Neural progenitor cell (in vitro differentiated cells): ENCODE data around the gene USP35. TPM values are rescaled to one million over a fixed set of nuclear protein-coding genes. Genes with fewer than 3 reads are reported as not detected.

Experiments
- DNase-seq: peaks from one replicate; pipeline ENCODE4 v3.0.0-alpha.2; 2016; ENCODE audit warnings: low spot score
- H2AFZ ChIP-seq: fragments of 200-600 bp; sonication (generic); replicated peaks from 2 replicates; pipeline ENCODE4 v1.6.1; 2016; ENCODE audit warnings: antibody characterized with exemption
- H3F3A ChIP-seq: fragments of 200-600 bp; sonication (generic); 2 replicates; pipeline ENCODE4 v1.6.1; 2016; ENCODE audit warnings: antibody characterized with exemption, low read depth
- H3K27ac ChIP-seq: fragments of 200-600 bp; sonication (generic); 2 replicates; pipeline ENCODE4 v1.5.1; 2016; ENCODE audit warnings: mild to moderate bottlenecking
- H3K27me3 ChIP-seq: fragments of 200-600 bp; sonication (generic); 2 replicates; pipeline ENCODE4 v1.6.1; 2016; ENCODE audit warnings: mild to moderate bottlenecking, moderate library complexity
- H3K36me3 ChIP-seq: fragments of 200-600 bp; sonication (generic); 2 replicates; pipeline ENCODE4 v1.5.1; 2016
- H3K4me1 ChIP-seq: fragments of 200-600 bp; sonication (generic); 2 replicates; pipeline ENCODE4 v1.6.1; 2016; ENCODE audit warnings: mixed run types
- H3K4me2 ChIP-seq: fragments of 200-600 bp; sonication (generic); 2 replicates; pipeline ENCODE4 v1.6.1; 2016
- H3K4me3 ChIP-seq: fragments of 200-600 bp; sonication (generic); 2 replicates; pipeline ENCODE4 v1.5.1; 2016
- H3K79me2 ChIP-seq: fragments of 200-600 bp; sonication (generic); 2 replicates; pipeline ENCODE4 v1.6.1; 2016; ENCODE audit warnings: low read depth
- H3K9ac ChIP-seq: fragments of 200-600 bp; sonication (generic); 2 replicates; pipeline ENCODE4 v1.6.1; 2016
- H3K9me3 ChIP-seq: fragments of 200-600 bp; sonication (generic); 2 replicates; pipeline ENCODE4 v1.5.1; 2016; ENCODE audit warnings: low read depth
- H4K20me1 ChIP-seq: fragments of 200-600 bp; sonication (generic); 2 replicates; pipeline ENCODE4 v1.6.1; 2016; ENCODE audit warnings: low read depth
- H3K27ac Mint-ChIP-seq: 3 replicates; pipeline ENCODE4 v1.8.0; 2021; ENCODE audit warnings: mixed read lengths
- H3K27me3 Mint-ChIP-seq: 2 replicates; pipeline ENCODE4 v1.8.0; 2022; ENCODE audit warnings: low read depth, mild to moderate bottlenecking, inconsistent platforms, moderate library complexity, mixed read lengths; ENCODE audit not compliant: insufficient read depth
- H3K36me3 Mint-ChIP-seq: 3 replicates; pipeline ENCODE4 v1.8.0; 2021; ENCODE audit warnings: mixed read lengths
- H3K4me1 Mint-ChIP-seq: 3 replicates; pipeline ENCODE4 v1.8.0; 2021; ENCODE audit warnings: mixed read lengths
- H3K4me3 Mint-ChIP-seq: 3 replicates; pipeline ENCODE4 v1.8.0; 2021; ENCODE audit warnings: mild to moderate bottlenecking, moderate library complexity, mixed read lengths
- H3K9me3 Mint-ChIP-seq: 3 replicates; pipeline ENCODE4 v1.8.0; 2020; ENCODE audit warnings: mixed read lengths
- EZH2 ChIP-seq: fragments of 200-600 bp; sonication (generic); IDR thresholded peaks from 2 replicates; pipeline ENCODE4 v1.6.1; 2017; ENCODE audit warnings: antibody characterized with exemption, mild to moderate bottlenecking, moderate library complexity
- EZH2phosphoT487 ChIP-seq: fragments of 200-600 bp; sonication (generic); IDR thresholded peaks from 2 replicates; pipeline ENCODE4 v1.6.1; 2017; ENCODE audit warnings: antibody characterized with exemption
- total RNA-seq: library from RNA; depleted of rRNA; stranded (reverse); fragments of >200 nt; gene quantifications from 2 replicates; pipeline ENCODE4 v1.2.3, GENCODE V29; 2015; ENCODE audit warnings: low replicate concordance
- TF ChIP-seq, protein P1 (sequence below): fragments of 200-600 bp; sonication (generic); IDR thresholded peaks from 2 replicates; pipeline ENCODE4 v1.5.1; 2017; ENCODE audit warnings: antibody characterized with exemption, mild to moderate bottlenecking

USP35 gene
- total RNA-seq, 1 donor from 2014 or later: 4.2 TPM

DNA sequence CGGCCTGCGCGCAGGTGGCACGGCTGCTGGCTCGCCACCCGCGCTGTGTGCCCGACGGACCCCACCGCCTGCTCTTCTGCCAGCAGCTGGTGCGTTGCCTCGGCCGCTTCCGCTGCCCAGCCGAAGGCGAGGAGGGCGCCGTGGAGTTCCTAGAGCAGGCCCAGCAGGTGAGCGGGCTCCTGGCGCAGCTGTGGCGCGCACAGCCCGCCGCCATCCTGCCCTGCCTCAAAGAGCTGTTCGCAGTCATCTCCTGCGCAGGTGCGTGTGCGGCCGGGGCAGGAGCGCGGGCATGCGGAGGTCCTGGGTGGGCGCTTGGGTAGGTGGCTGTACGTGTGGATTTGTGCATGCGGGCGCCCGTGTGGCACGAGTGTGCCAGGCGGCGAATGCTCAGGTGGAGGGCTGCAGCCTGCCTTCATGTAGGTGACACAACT lies 8.0 kb downstream of the USP35 start:
- Histone ChIP-seq H3K9me3 (no peaks in the 10 kb centered on the region), H3K36me3 (no peaks in the 10 kb centered on the region), H4K20me1 (no peaks in the 10 kb centered on the region), H3K4me3 (no peak overlapping the region), H3K27me3 (no peaks in the 10 kb centered on the region), H3K27ac (no peak overlapping the region), H3F3A (no peaks in the 10 kb centered on the region), H3K79me2 (no peaks in the 10 kb centered on the region), H3K9ac (no peak overlapping the region), H3K4me1 (no peaks in the 10 kb centered on the region), H3K4me2 (no peak overlapping the region), H2AFZ (no peak overlapping the region)
- no peak for TF ChIP-seq EZH2
- TF ChIP-seq EZH2phosphoT487: no peak
- TF ChIP-seq, protein P1, sequence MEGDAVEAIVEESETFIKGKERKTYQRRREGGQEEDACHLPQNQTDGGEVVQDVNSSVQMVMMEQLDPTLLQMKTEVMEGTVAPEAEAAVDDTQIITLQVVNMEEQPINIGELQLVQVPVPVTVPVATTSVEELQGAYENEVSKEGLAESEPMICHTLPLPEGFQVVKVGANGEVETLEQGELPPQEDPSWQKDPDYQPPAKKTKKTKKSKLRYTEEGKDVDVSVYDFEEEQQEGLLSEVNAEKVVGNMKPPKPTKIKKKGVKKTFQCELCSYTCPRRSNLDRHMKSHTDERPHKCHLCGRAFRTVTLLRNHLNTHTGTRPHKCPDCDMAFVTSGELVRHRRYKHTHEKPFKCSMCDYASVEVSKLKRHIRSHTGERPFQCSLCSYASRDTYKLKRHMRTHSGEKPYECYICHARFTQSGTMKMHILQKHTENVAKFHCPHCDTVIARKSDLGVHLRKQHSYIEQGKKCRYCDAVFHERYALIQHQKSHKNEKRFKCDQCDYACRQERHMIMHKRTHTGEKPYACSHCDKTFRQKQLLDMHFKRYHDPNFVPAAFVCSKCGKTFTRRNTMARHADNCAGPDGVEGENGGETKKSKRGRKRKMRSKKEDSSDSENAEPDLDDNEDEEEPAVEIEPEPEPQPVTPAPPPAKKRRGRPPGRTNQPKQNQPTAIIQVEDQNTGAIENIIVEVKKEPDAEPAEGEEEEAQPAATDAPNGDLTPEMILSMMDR: no peak
- no peak overlapping the region for H3K27ac Mint-ChIP-seq
- H3K27me3 Mint-ChIP-seq: peaks cover 5% of the 10 kb centered on the region
- peaks cover 8% of the 10 kb centered on the region for H3K36me3 Mint-ChIP-seq
- no peak for DNase-seq
- no peaks in the 10 kb centered on the region for H3K9me3 Mint-ChIP-seq
- H3K4me3 Mint-ChIP-seq: no peak overlapping the region
- H3K4me1 Mint-ChIP-seq: peaks cover 22% of the 10 kb centered on the region

DNA sequence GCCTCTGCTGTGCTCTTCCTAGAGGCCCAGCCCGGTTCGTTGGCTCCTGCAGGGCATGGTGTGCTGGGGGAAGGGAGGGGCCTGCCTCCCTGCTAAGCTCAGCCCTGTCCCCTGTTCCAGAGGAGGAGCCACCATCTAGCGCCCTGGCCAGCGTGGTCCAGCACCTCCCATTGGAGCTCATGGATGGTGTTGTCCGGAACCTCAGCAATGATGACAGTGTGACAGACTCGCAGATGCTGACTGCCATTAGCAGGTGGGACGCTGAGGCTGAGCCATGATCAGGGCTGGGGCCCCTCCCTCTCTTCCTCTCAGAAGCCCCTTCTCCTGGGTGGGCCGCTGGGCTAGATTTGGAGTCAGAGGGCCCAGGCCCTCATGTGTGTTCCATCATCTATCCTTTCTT lies 9.1 kb downstream of the USP35 start:
- no peaks in the 10 kb centered on the region for H4K20me1 ChIP-seq
- H3K9me3 ChIP-seq: no peaks in the 10 kb centered on the region
- Mint-ChIP-seq H3K36me3 (peaks cover 11% of the 10 kb centered on the region), H3K4me1 (peaks cover 16% of the 10 kb centered on the region), H3K27me3 (peaks cover 5% of the 10 kb centered on the region), H3K9me3 (no peaks in the 10 kb centered on the region), H3K27ac (no peak overlapping the region), H3K4me3 (no peak overlapping the region)
- H3K36me3 ChIP-seq: no peaks in the 10 kb centered on the region
- H3K4me2 ChIP-seq: no peak overlapping the region
- no peak for DNase-seq
- no peaks in the 10 kb centered on the region for H3K27me3 ChIP-seq
- TF ChIP-seq, protein P1: no peak
- TF ChIP-seq EZH2 (no peak), EZH2phosphoT487 (no peak)
- H3K79me2 ChIP-seq: no peaks in the 10 kb centered on the region
- H2AFZ ChIP-seq: no peak overlapping the region
- H3K4me1 ChIP-seq: no peaks in the 10 kb centered on the region
- no peak overlapping the region for H3K4me3 ChIP-seq
- H3F3A ChIP-seq: no peaks in the 10 kb centered on the region
- H3K9ac ChIP-seq: no peak overlapping the region
- no peak overlapping the region for H3K27ac ChIP-seq

DNA sequence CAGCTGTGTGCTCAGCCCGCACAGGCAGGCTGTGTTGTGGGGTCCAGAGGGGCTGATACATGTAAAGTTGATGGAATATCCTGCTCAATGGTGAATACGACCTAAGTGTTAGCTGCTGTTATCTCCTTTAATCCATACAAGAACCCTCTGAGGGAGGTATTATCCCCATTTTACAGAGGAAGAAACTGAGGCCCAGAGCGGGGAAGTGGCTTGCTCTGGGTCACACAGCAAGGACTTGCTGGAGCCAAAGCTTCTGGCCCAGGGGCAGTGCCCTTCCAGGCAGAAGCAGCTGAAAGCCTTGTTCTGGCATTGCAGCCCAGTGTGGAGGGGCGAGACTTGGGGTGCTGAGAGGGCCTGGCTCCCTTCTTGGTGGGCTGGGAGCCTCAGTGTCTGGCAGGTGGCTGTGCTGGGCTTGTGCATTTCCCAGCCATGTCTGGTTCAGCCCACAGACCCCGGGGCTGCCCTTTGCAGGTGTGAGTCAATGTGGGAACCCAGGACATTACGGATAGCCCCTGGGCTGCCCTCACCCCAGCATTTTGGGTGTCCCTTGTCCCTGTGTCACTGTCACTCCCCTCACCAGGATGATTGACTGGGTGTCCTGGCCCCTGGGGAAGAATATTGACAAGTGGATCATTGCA lies 10.4 kb downstream of the USP35 start:
- Histone ChIP-seq H3K79me2 (no peaks in the 10 kb centered on the region), H3K4me2 (no peak overlapping the region), H3K4me3 (no peak overlapping the region), H2AFZ (no peak overlapping the region), H3F3A (no peaks in the 10 kb centered on the region), H3K27me3 (no peaks in the 10 kb centered on the region), H4K20me1 (no peaks in the 10 kb centered on the region), H3K4me1 (no peaks in the 10 kb centered on the region), H3K9ac (no peak overlapping the region), H3K36me3 (no peaks in the 10 kb centered on the region), H3K27ac (no peak overlapping the region), H3K9me3 (no peaks in the 10 kb centered on the region)
- Mint-ChIP-seq H3K27me3 (peaks cover 5% of the 10 kb centered on the region), H3K4me3 (no peak overlapping the region), H3K4me1 (peaks cover 15% of the 10 kb centered on the region), H3K27ac (no peak overlapping the region), H3K9me3 (no peaks in the 10 kb centered on the region), H3K36me3 (peaks cover 15% of the 10 kb centered on the region)
- TF ChIP-seq, protein P1: no peak
- DNase-seq: no peak
